Endothelial cell of hepatic sinusoid (primary cell): ENCODE results near the gene KPRP.

ENCODE experiments used
- in situ Hi-C: cut with HindIII; loops from 2 replicates; pipeline ENCODE4 v1.10.0; 2017; ENCODE audit warnings: low sequenced_read_pairs

Gene KPRP

GRCh38 chr1:152757747-152758146 is at the start of gene KPRP:
KPRP (plus strand) TSS chr1:152758025; CDS start chr1:152759589, 1,564 bp downstream.
- in situ Hi-C loops: no loop called here

- in situ Hi-C loops: no loop called here
These were observed 39.6 kb upstream of the KPRP start for GRCh38 chr1:152718238-152718637.

GRCh38 chr1:152725261-152725660 is 32.6 kb upstream of the KPRP start:
- in situ Hi-C loops: no loop called here

- in situ Hi-C loops: no loop called here
These were observed 28.8 kb upstream of the KPRP start for GRCh38 chr1:152728986-152729385.

GRCh38 chr1:152735648-152736047 is 22.2 kb upstream of the KPRP start:
- in situ Hi-C loops: no loop called here

GRCh38 chr1:152737997-152738396 is 19.8 kb upstream of the KPRP start:
- in situ Hi-C loops: no loop called here

GRCh38 chr1:152739841-152740240 is 18.0 kb upstream of the KPRP start:
- in situ Hi-C loops: no loop called here

GRCh38 chr1:152741656-152742055 is 16.2 kb upstream of the KPRP start:
- in situ Hi-C loops: no loop called here

- in situ Hi-C loops: no loop called here
These were observed 14.3 kb upstream of the KPRP start for GRCh38 chr1:152743371-152744145.

GRCh38 chr1:152745289-152745704 is 12.5 kb upstream of the KPRP start:
- in situ Hi-C loops: no loop called here

- in situ Hi-C loops: no loop called here
These were observed 11.9 kb upstream of the KPRP start for GRCh38 chr1:152745765-152746444.

GRCh38 chr1:152747831-152748230 is 10.0 kb upstream of the KPRP start:
- in situ Hi-C loops: no loop called here

GRCh38 chr1:152752225-152752624 is 5.6 kb upstream of the KPRP start:
- in situ Hi-C loops: no loop called here

- in situ Hi-C loops: no loop called here
These were observed 4.2 kb upstream of the KPRP start for GRCh38 chr1:152753586-152753985.

- in situ Hi-C loops: no loop called here
These were observed 953 bp upstream of the KPRP start for GRCh38 chr1:152756872-152757271.

- in situ Hi-C loops: no loop called here
These were observed 811 bp downstream of the KPRP start for GRCh38 chr1:152758636-152759035.

GRCh38 chr1:152759453-152760173 is 1.8 kb downstream of the KPRP start:
- in situ Hi-C loops: no loop called here

- in situ Hi-C loops: no loop called here
These were observed 2.8 kb downstream of the KPRP start for GRCh38 chr1:152760551-152761190.

GRCh38 chr1:152761609-152762213 is 3.9 kb downstream of the KPRP start:
- in situ Hi-C loops: no loop called here

GRCh38 chr1:152768847-152769533 is 11.2 kb downstream of the KPRP start:
- in situ Hi-C loops: loop anchor here (5.0 kb wide), 1 partner anchor 72 kb away; the partner anchor contains the start of gene LCE2A
